GM12878 (cell line): Measurements from ENCODE around the gene PRIM1. TPM values are rescaled to one million over a fixed set of nuclear protein-coding genes. Genes with fewer than 3 reads are reported as not detected.

Source experiments
- BRCA1 ChIP-seq: IDR thresholded peaks from 2 replicates; pipeline ENCODE4 v1.6.1; 2011; ENCODE audit warnings: low read depth, low read length, improper control_type of control experiment
- CBFB ChIP-seq: IDR thresholded peaks from 2 replicates; pipeline ENCODE4 v1.6.1; 2016; ENCODE audit warnings: antibody characterized with exemption, low read depth
- EZH2 ChIP-seq: IDR thresholded peaks from 2 replicates; pipeline ENCODE4 v1.6.1; 2012; ENCODE audit warnings: low read depth, mild to moderate bottlenecking, control low read depth, inconsistent platforms, low read length, borderline replicate concordance; ENCODE audit not compliant: control insufficient read depth
- KDM1A ChIP-seq: fragments of 200-600 bp; sonication (generic); IDR thresholded peaks from 2 replicates; pipeline ENCODE4 v1.6.1; 2016; ENCODE audit warnings: borderline replicate concordance
- MAX ChIP-seq: IDR thresholded peaks from 2 replicates; pipeline ENCODE4 v1.6.1; 2012; ENCODE audit warnings: low read depth, low read length, improper control_type of control experiment
- NFYA ChIP-seq: IDR thresholded peaks from 2 replicates; pipeline ENCODE4 v1.6.1; 2011; ENCODE audit warnings: low read depth, mild to moderate bottlenecking, low read length, improper control_type of control experiment, borderline replicate concordance
- NFYB ChIP-seq: IDR thresholded peaks from 2 replicates; pipeline ENCODE4 v1.6.1; 2011; ENCODE audit warnings: low read depth, mild to moderate bottlenecking, low read length, improper control_type of control experiment, moderate library complexity; ENCODE audit not compliant: insufficient read depth
- NR2C2 ChIP-seq: IDR thresholded peaks from 2 replicates; pipeline ENCODE4 v1.6.1; 2011; ENCODE audit warnings: borderline replicate concordance, low read depth; ENCODE audit not compliant: control insufficient read depth, insufficient read length
- NR2F1 ChIP-seq: fragments of 450-650 bp; conservative IDR thresholded peaks from 2 replicates; pipeline ENCODE4 v1.6.1; 2017; ENCODE audit warnings: mild to moderate bottlenecking
- SREBF1 ChIP-seq: IDR thresholded peaks from 2 replicates; pipeline ENCODE4 v1.6.1; 2012; ENCODE audit warnings: mild to moderate bottlenecking, low read length
- TBL1XR1 ChIP-seq: IDR thresholded peaks from 2 replicates; pipeline ENCODE4 v1.6.1; 2012; ENCODE audit warnings: low read depth, low read length, improper control_type of control experiment
- ZBTB33 ChIP-seq: fragments of 450-650 bp; IDR thresholded peaks from 2 replicates; pipeline ENCODE4 v1.6.1; 2017; ENCODE audit warnings: mild to moderate bottlenecking
- ZNF687 ChIP-seq: fragments of 450-650 bp; IDR thresholded peaks from 2 replicates; pipeline ENCODE4 v1.6.1; 2017; ENCODE audit warnings: mild to moderate bottlenecking, moderate library complexity
- polyA plus RNA-seq, 11 experiments: library from polyadenylated mRNA; depleted of rRNA in 4 of 11; unstranded in 6 of 11; stranded (reverse) in 5 of 11; fragments of >200 nt; fragmentation: Nextera tagmentation in 4 of 11; fragmentation: Illumina TruSeq in 1 of 11; extraction: Ambion mirVana in 4 of 11; extraction: Trizol in 1 of 11; gene quantifications; 1 replicate in 1 of 11; 2 replicates in 10 of 11; pipeline versions ENCODE4 v1.2.1 to v1.2.3, GENCODE V29; 2011 to 2016; ENCODE audit warnings: inconsistent platforms in 2 of 11, missing spikeins in 2 of 11, low read depth in 1 of 11
- total RNA-seq, 4 experiments: library from RNA; depleted of rRNA in 3 of 4; stranded (reverse); fragments of >200 nt in 3 of 4; fragmentation: Illumina TruSeq in 1 of 4; extraction: Trizol in 1 of 4; gene quantifications; 2 replicates each; pipeline versions ENCODE4 v1.2.1 to v1.2.3, GENCODE V29; 2013 to 2021
- TF ChIP-seq, protein P1 (sequence below): fragments of 450-650 bp; IDR thresholded peaks from 2 replicates; pipeline ENCODE4 v1.6.1; 2017; ENCODE audit warnings: mild to moderate bottlenecking, moderate library complexity

Gene PRIM1
- total and polyA plus RNA-seq, 10 of the 15 experiments (the other 5 are each of a cell fraction or from before 2014, with no cell fraction given), result 27.1 to 70.6 (median 55.7) TPM

DNA sequence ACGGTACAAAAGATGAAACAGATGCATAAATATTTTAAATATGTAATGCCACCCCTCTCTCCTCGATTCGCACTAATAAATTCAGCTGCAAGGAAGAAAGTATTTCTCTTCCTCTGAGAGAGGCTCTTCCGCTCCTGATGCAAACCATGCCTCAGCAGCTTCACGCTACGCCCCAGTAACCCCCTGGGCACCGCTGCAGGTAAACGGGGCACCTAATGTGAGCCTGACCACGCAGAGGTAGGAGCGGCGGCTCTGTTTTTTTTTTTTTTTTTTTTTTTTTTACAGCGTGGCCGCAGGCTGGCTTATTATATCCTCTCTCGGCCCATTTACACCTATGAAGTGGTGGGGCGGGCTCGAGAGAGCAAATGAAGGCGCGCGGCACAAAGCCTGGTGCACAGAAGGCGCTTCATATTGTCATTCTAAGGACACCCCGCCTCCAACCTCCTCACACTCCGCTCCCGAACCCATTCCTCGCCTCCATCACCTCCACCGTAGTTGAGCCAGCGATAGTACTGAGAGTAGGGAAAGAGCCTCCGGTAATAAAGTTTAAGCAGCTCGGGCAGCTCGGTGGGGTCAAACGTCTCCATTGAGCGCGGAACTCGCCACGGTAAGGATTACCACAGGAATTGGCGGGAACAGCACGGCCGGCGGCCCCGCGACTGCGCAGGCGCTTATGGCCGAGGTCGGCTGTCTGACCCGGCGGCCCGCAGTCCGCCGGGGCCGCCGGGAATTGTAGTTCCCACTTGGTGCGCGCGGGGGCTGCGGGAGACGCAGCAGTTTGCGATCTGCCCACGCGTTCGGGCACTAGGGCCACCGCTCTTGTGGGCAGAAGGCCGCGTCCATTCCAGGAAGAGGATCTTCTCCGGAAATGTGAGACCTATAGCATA is at the start of gene PRIM1 (continued):
- TF ChIP-seq NFYB (peak; percentile 33; the same call in 1 of the 2 replicates), KDM1A (no peak), NFYA (no peak), NR2F1 (peak; percentile 98), BRCA1 (no peak), EZH2 (no peak), ZBTB33 (no peak), TBL1XR1 (0 out of 2 replicates have a peak, but pooled peaks have one; percentile 67), NR2C2 (peak; percentile 60), CBFB (peak; percentile 76), ZNF687 (peak; percentile 37; the same call in 1 of the 2 replicates), MAX (peak; percentile 27; the same call in 1 of the 2 replicates), SREBF1 (peak; percentile 77)
- TF ChIP-seq, protein P1, sequence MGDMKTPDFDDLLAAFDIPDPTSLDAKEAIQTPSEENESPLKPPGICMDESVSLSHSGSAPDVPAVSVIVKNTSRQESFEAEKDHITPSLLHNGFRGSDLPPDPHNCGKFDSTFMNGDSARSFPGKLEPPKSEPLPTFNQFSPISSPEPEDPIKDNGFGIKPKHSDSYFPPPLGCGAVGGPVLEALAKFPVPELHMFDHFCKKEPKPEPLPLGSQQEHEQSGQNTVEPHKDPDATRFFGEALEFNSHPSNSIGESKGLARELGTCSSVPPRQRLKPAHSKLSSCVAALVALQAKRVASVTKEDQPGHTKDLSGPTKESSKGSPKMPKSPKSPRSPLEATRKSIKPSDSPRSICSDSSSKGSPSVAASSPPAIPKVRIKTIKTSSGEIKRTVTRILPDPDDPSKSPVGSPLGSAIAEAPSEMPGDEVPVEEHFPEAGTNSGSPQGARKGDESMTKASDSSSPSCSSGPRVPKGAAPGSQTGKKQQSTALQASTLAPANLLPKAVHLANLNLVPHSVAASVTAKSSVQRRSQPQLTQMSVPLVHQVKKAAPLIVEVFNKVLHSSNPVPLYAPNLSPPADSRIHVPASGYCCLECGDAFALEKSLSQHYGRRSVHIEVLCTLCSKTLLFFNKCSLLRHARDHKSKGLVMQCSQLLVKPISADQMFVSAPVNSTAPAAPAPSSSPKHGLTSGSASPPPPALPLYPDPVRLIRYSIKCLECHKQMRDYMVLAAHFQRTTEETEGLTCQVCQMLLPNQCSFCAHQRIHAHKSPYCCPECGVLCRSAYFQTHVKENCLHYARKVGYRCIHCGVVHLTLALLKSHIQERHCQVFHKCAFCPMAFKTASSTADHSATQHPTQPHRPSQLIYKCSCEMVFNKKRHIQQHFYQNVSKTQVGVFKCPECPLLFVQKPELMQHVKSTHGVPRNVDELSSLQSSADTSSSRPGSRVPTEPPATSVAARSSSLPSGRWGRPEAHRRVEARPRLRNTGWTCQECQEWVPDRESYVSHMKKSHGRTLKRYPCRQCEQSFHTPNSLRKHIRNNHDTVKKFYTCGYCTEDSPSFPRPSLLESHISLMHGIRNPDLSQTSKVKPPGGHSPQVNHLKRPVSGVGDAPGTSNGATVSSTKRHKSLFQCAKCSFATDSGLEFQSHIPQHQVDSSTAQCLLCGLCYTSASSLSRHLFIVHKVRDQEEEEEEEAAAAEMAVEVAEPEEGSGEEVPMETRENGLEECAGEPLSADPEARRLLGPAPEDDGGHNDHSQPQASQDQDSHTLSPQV, result no peak
